ENCODE results near the gene RNF220.

Gene RNF220

GRCh38 chr1:44610527-44611148, 205.6 kb downstream of the RNF220 start:
- DNase-seq (ENCODE audit: low read depth in 3 of 3): no peak

- no peak for DNase-seq (ENCODE audit: low read depth in 3 of 3)
Observed at GRCh38 chr1:44611419-44611818, 206.4 kb downstream of the RNF220 start.

GRCh38 chr1:44611866-44612265, 206.8 kb downstream of the RNF220 start:
- no peak for DNase-seq (ENCODE audit: low read depth in 3 of 3)

- DNase-seq (ENCODE audit: low read depth in 3 of 3): no peak
Observed at GRCh38 chr1:44613941-44614340, 208.9 kb downstream of the RNF220 start.

- DNase-seq (ENCODE audit: low read depth in 3 of 3): no peak
Observed at GRCh38 chr1:44616284-44616990, 211.4 kb downstream of the RNF220 start.

GRCh38 chr1:44616991-44617702, 212.1 kb downstream of the RNF220 start:
- no peak for DNase-seq (ENCODE audit: low read depth in 3 of 3)

GRCh38 chr1:44617703-44618029, 212.6 kb downstream of the RNF220 start:
- no peak for DNase-seq (ENCODE audit: low read depth in 3 of 3)

- no peak for DNase-seq (ENCODE audit: low read depth in 3 of 3)
Observed at GRCh38 chr1:44619261-44619900, 214.3 kb downstream of the RNF220 start.

GRCh38 chr1:44620072-44620471, 215.0 kb downstream of the RNF220 start:
- DNase-seq (ENCODE audit: low read depth in 3 of 3): no peak

GRCh38 chr1:44621841-44622286, 216.8 kb downstream of the RNF220 start:
- no peak for DNase-seq (ENCODE audit: low read depth in 3 of 3)

- DNase-seq (ENCODE audit: low read depth in 3 of 3): no peak
Observed at GRCh38 chr1:44624268-44624901, 219.3 kb downstream of the RNF220 start.

- DNase-seq (ENCODE audit: low read depth in 3 of 3): no peak
Observed at GRCh38 chr1:44625348-44625747, 220.3 kb downstream of the RNF220 start.

GRCh38 chr1:44628962-44629756, 224.1 kb downstream of the RNF220 start:
- no peak for DNase-seq (ENCODE audit: low read depth in 3 of 3)

- no peak for DNase-seq (ENCODE audit: low read depth in 3 of 3)
Observed at GRCh38 chr1:44630116-44630515, 225.1 kb downstream of the RNF220 start.

- DNase-seq (ENCODE audit: low read depth in 3 of 3): no peak
Observed at GRCh38 chr1:44631333-44631646, 226.2 kb downstream of the RNF220 start.

- peak; percentile 86 to 88 (median 87) for DNase-seq (ENCODE audit: low read depth in 3 of 3)
Observed at GRCh38 chr1:44631647-44632539, 226.8 kb downstream of the RNF220 start.

- no peak for DNase-seq (ENCODE audit: low read depth in 3 of 3)
Observed at GRCh38 chr1:44632598-44632997, 227.5 kb downstream of the RNF220 start.

GRCh38 chr1:44634606-44635189, 229.6 kb downstream of the RNF220 start:
- no peak for DNase-seq (ENCODE audit: low read depth in 3 of 3)

- no peak for DNase-seq (ENCODE audit: low read depth in 3 of 3)
Observed at GRCh38 chr1:44635439-44635838, 230.4 kb downstream of the RNF220 start.

Data from stimulated activated CD4-positive, alpha-beta T cell treated with anti-CD3 and anti-CD28 coated beads, TNF-alpha, amount 100 ng/mL, for 4 hours (primary cell).